Measurements from ENCODE around the gene ANKS4B. TPM values are rescaled to one million over a fixed set of nuclear protein-coding genes. Genes with fewer than 3 reads are reported as not detected.
"Not testable (repeated sequence)": the region's sequence is repeated elsewhere in the genome, so short reads cannot be mapped to it uniquely, and the experiment has no call there.

Gene ANKS4B
- total RNA-seq, 2 experiments from 2014 or later: not detected

- intact Hi-C loops (cut with micrococcal nuclease): no loop called here
- Mint-ChIP-seq H3K9me3 (peaks cover 11% of the 10 kb centered on the region), H3K27me3 (peaks cover 41% of the 10 kb centered on the region), H3K4me1 (ENCODE audit: low read depth) (peaks cover 3% of the 10 kb centered on the region), H3K27ac (no peak overlapping the region), H3K36me3 (no peaks in the 10 kb centered on the region), H3K4me3 (no peak overlapping the region)
- no peak for DNase-seq
- ChIA-PET CTCF (interaction anchor here (0.7 kb wide), 1 partner anchor 10 kb away, joined by 5 read pairs; no protein-coding TSS in a partner anchor), POLR2A (no interaction called here)
These were observed 51.8 kb downstream of the ANKS4B start for GRCh38 chr16:21285314-21285713.

GRCh38 chr16:21289789-21290188, 56.3 kb downstream of the ANKS4B start:
- ChIA-PET CTCF (interaction anchor here (0.9 kb wide), 1 partner anchor 11 kb away, joined by 3 read pairs; no protein-coding TSS in a partner anchor), POLR2A (interaction anchor here (1.2 kb wide), 1 partner anchor 11 kb away, joined by 3 read pairs; no protein-coding TSS in a partner anchor)
- H3K36me3 Mint-ChIP-seq; H3K4me3 Mint-ChIP-seq; intact Hi-C loops (cut with micrococcal nuclease); H3K27ac Mint-ChIP-seq; H3K4me1 Mint-ChIP-seq (ENCODE audit: low read depth); DNase-seq: not testable (repeated sequence)
- H3K27me3 Mint-ChIP-seq: peaks cover 28% of the 10 kb centered on the region
- H3K9me3 Mint-ChIP-seq: peaks cover 11% of the 10 kb centered on the region

- peak overlapping the region; percentile 90 for H3K4me3 Mint-ChIP-seq
- no peak overlapping the region for H3K27ac Mint-ChIP-seq
- H3K36me3 Mint-ChIP-seq: no peaks in the 10 kb centered on the region
- H3K4me1 Mint-ChIP-seq (ENCODE audit: low read depth): peaks cover 33% of the 10 kb centered on the region
- ChIA-PET CTCF (interaction anchor here (0.6 to 3.7 kb wide), 14 partner anchors 9 to 494 kb away, joined by 3 to 28 read pairs (median 3); partner anchors contain the start of genes ERI2, LDAF1 and REXO5), POLR2A (no interaction called here)
- peak; percentile 77 for DNase-seq
- intact Hi-C loops (cut with micrococcal nuclease): loop anchor here (1.0 to 10.0 kb wide), 5 partner anchors 112 to 1024 kb away; partner anchors contain the start of genes DCUN1D3 and LYRM1
- H3K9me3 Mint-ChIP-seq: no peaks in the 10 kb centered on the region
- peaks cover 4% of the 10 kb centered on the region for H3K27me3 Mint-ChIP-seq
These were observed 67.0 kb downstream of the ANKS4B start for GRCh38 chr16:21300309-21301167.

- intact Hi-C loops (cut with micrococcal nuclease): loop anchor here (1.0 to 10.0 kb wide), 4 partner anchors 113 to 1023 kb away; partner anchors contain the start of genes DCUN1D3 and LYRM1
- Mint-ChIP-seq H3K9me3 (no peaks in the 10 kb centered on the region), H3K4me3 (peak overlapping the region; percentile 90), H3K27me3 (peaks cover 4% of the 10 kb centered on the region), H3K36me3 (no peaks in the 10 kb centered on the region), H3K27ac (no peak overlapping the region), H3K4me1 (ENCODE audit: low read depth) (peaks cover 33% of the 10 kb centered on the region)
- POLR2A ChIA-PET: no interaction called here
- CTCF ChIA-PET: interaction anchor here (0.6 to 3.7 kb wide), 15 partner anchors 9 to 494 kb away, joined by 3 to 28 read pairs (median 3); partner anchors contain the start of genes ERI2, LDAF1 and REXO5
- DNase-seq: peak; percentile 62
These were observed 67.8 kb downstream of the ANKS4B start for GRCh38 chr16:21301168-21301894.

GRCh38 chr16:21301895-21302291, 68.4 kb downstream of the ANKS4B start:
- intact Hi-C loops (cut with micrococcal nuclease): loop anchor here (1.0 to 10.0 kb wide), 4 partner anchors 114 to 1023 kb away; partner anchors contain the start of genes DCUN1D3 and LYRM1
- Mint-ChIP-seq H3K4me3 (peak overlapping the region; percentile 90), H3K27me3 (peaks cover 4% of the 10 kb centered on the region), H3K4me1 (ENCODE audit: low read depth) (peaks cover 33% of the 10 kb centered on the region), H3K27ac (no peak overlapping the region), H3K36me3 (no peaks in the 10 kb centered on the region), H3K9me3 (no peaks in the 10 kb centered on the region)
- DNase-seq: no peak
- POLR2A ChIA-PET: no interaction called here
- CTCF ChIA-PET: interaction anchor here (1.5 to 3.7 kb wide), 4 partner anchors 9 to 452 kb away, joined by 3 to 28 read pairs (median 16); partner anchors contain the start of gene LDAF1

- no peak overlapping the region for H3K27ac Mint-ChIP-seq
- CTCF ChIA-PET: interaction anchor here (1.6 to 3.7 kb wide), 3 partner anchors 8 to 145 kb away, joined by 4 to 28 read pairs (median 27); partner anchors contain the start of gene LDAF1
- H3K9me3 Mint-ChIP-seq: no peaks in the 10 kb centered on the region
- DNase-seq: no peak
- H3K36me3 Mint-ChIP-seq: no peaks in the 10 kb centered on the region
- no peak overlapping the region for H3K4me3 Mint-ChIP-seq
- POLR2A ChIA-PET: no interaction called here
- H3K27me3 Mint-ChIP-seq: peaks cover 4% of the 10 kb centered on the region
- peaks cover 33% of the 10 kb centered on the region for H3K4me1 Mint-ChIP-seq (ENCODE audit: low read depth)
- intact Hi-C loops (cut with micrococcal nuclease): loop anchor here (10.0 kb wide), 3 partner anchors 252 to 1022 kb away; partner anchors contain the start of genes DCUN1D3 and LYRM1
These were observed 69.0 kb downstream of the ANKS4B start for GRCh38 chr16:21302454-21302853.

GRCh38 chr16:21302898-21303528, 69.5 kb downstream of the ANKS4B start:
- intact Hi-C loops (cut with micrococcal nuclease): loop anchor here (10.0 kb wide), 3 partner anchors 252 to 1022 kb away; partner anchors contain the start of genes DCUN1D3 and LYRM1
- Mint-ChIP-seq H3K27me3 (peaks cover 4% of the 10 kb centered on the region), H3K27ac (no peak overlapping the region), H3K4me1 (ENCODE audit: low read depth) (peaks cover 33% of the 10 kb centered on the region), H3K4me3 (no peak overlapping the region), H3K36me3 (no peaks in the 10 kb centered on the region), H3K9me3 (no peaks in the 10 kb centered on the region)
- DNase-seq: peak; percentile 18
- CTCF ChIA-PET: interaction anchor here (1.6 to 3.7 kb wide), 3 partner anchors 8 to 145 kb away, joined by 4 to 28 read pairs (median 27); partner anchors contain the start of gene LDAF1
- POLR2A ChIA-PET: no interaction called here

Other genes starting within 250 kb of the ANKS4B start
- gene DNAH3, start 82.9 kb upstream of the ANKS4B start, total RNA-seq: not detected
- gene LDAF1, start 75.0 kb upstream of the ANKS4B start, total RNA-seq: 10 to 100 TPM; 13.9 to 15.1 TPM
- gene ZP2, start 22.1 kb upstream of the ANKS4B start, total RNA-seq: not detected
- not detected for gene CRYM, start 44.6 kb downstream of the ANKS4B start, total RNA-seq

Measured in activated CD4-positive, alpha-beta memory T cell treated with anti-CD3 and anti-CD28 coated beads for 36 hours (primary cell).